CD4-positive, alpha-beta T cell treated with Interleukin-17A for 4 hours (primary cell): Measurements from ENCODE around the gene PFKL.
A peak's percentile ranks its signal among the peaks of the same experiment; 100 is the strongest.
"Not testable (repeated sequence)": the region's sequence is repeated elsewhere in the genome, so short reads cannot be mapped to it uniquely, and the experiment has no call there.

Experiments
- DNase-seq: peaks from one replicate; pipeline ENCODE4 v3.0.0-alpha.2; 2020; ENCODE audit warnings: mixed read lengths

Gene PFKL

DNA sequence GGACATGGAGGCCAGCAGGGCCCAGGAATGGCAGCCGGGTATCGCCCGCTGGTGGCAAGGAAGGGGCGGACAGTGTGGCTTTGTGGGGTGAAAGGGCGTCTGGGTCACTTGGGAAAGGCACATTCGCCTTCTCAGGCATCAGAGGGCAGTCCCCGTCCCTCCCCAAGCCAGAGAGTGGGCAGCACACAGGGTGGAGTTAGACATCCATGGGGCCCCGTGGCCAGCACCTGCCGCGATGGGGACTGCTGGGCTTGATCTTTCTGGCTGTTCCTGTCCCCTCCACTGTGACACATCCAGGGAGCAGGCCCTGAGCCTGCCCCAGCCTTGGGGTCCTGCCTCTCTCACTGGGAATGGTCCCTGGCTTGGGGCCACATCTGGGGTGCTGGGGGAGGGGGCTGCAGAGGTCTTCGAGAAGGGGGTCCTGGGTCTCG is 49.6 kb downstream of the PFKL start:
- no peak for DNase-seq

- no peak for DNase-seq
These were observed 50.3 kb downstream of the PFKL start for GRCh38 chr21:44349847-44350772.

GRCh38 chr21:44350773-44351481 is 51.1 kb downstream of the PFKL start:
- no peak for DNase-seq

GRCh38 chr21:44351535-44352252 is 51.8 kb downstream of the PFKL start:
- DNase-seq = no peak

DNA sequence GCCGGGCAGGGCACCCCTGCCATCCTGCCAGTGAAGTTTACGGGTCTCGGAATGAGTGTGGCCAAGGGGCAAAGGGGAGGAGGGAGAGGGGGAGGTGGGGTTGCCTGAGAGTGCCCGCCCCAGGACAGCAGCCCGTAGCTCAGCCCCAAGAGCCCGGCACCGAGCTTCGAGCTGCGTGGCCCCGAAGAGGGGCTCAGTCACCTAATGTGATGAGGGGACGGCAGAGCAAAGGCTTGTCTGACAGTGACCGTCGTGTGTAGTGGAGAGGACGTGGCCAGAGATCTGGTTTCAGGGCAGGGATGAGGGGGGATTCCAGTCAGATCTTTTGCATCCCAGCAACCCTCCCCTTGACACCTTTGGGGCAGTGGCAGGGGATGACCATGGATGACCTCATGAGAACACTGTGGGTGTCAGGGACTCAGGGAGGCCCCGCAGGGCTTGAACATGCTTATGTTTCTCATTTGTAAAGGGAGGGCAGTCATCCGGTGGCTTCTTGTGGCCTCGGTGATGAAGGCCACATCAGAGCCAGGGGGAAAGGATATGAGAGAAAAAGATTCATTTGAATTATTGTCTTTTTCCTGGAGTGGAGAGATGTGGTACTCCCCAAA is 52.5 kb downstream of the PFKL start:
- DNase-seq = no peak

DNA sequence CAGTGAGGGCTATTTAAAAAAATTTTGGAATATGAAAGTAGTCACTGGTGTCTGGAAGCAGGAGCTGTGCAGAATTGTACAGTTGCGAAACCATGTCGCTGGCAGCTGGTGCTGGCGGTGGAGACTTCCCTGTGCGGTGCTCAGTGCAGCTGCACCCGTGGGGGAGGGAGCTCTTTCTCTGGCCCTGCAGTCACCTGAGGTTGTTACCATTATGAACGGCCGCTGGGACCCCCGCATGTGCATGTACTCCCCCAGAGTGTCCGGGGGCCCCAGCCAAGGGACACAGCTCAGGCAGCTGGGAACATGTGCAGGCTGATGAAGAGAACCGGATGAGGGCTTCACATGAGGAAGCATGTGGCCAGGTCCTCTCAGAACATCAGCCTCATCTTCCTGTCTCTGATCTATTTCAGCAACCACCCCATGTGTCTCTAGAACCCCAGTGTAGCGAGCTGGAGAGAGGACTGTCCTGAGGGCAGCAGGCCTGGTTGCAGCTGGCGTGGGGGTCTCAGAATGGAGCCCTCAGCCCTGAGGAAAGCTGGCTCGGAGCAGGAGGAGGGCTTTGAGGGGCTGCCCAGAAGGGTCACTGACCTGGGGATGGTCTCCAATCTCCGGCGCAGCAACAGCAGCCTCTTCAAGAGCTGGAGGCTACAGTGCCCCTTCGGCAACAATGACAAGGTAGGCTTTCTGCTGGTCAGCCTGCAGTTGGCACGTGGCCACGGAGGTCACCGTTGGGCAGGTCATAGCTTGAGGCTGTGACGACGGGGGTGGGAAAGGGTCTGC is 53.5 kb downstream of the PFKL start, which contains the start of gene TRPM2:
TSS of gene TRPM2 (plus strand) at position 431 of the 780 bp plus-strand sequence. CDS start at position 511, 80 bp downstream.
- peak; percentile 47 for DNase-seq

DNA sequence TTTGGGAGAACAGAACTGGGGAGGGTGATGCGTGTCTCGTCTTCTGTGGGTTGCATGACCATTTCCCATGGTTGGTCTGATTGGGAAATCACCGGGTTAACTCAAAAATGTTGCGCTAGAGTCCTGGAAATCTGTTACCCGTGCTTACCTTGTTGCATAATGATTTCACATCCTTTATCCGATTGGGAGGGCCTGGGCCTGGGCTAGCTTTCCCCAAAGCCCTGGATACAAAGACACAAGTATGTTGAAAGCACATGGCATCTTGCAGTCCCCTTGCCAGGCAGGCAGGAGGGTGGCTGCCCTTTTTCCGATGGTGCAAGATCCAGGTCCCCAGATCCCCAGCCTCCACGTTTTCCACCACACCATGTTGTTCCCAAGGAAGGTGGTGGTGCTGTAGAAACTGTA is 54.1 kb downstream of the PFKL start:
- DNase-seq = no peak

DNA sequence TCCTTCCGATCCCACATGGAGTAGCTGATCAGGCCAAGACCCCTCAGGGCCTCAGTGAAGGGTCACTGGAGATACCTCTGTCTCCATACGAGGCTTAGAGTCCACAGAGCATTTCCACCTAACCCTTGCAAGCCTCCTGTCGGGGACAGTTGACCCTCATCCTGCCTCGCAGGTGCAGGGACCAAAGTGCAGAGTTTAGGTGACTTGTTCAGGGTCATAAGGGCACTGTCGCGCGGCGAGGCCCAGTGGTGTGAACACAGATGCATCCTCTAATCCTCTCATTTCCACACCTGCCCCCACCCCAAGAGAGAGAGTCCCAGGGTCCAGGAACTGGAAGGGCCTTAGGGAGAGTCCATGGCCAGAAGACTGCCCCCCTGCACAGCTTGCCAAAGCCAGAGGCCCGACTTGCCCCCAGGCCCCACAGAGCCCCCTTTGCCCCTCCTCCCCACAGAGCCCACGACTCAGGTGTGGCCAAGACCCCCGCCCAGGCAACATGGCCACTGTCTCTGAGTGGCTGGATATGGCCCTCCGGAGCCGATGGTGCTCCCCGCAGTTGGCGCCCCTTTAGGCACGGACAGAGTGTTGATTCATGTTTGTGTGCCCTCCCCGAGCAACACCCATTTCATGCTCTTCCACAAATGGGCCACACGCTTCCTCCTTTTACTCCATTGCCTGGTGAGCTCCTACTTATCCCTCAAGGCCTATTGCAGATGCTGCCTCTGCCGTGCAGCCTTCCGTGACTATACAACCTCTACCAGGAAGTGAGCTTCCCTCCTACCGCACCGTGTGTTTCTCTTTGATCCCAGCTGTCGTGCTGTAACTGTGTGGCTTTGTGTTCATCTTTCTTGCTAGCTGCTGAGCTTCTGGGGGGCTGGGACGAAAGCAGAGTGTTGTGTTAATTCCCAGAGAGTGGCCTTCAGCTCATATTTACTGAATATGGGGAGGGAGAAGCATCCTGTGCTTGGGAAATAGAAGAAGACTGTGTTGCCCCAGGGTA is 55.2 kb downstream of the PFKL start:
- DNase-seq = peak; percentile 45

DNA sequence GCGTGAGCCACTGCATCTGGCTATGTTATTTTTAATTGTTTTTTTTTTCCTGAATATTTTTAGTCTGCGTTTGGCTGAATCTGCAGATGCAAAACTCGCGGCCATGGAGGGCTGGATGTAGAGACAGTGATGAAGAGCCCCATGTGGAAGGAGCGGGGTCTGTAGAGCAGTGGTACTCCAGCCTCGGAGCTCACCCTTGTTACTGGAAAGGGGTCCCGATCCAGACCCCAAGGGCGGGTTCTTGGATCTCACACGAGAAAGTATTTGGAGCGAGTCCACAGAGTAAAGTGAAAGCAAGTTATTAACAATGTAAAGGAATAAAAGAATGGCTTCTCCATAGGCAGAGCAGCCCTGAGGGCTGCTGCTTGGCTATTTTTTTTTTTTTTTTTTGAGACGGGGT is 56.3 kb downstream of the PFKL start:
- DNase-seq = no peak

DNA sequence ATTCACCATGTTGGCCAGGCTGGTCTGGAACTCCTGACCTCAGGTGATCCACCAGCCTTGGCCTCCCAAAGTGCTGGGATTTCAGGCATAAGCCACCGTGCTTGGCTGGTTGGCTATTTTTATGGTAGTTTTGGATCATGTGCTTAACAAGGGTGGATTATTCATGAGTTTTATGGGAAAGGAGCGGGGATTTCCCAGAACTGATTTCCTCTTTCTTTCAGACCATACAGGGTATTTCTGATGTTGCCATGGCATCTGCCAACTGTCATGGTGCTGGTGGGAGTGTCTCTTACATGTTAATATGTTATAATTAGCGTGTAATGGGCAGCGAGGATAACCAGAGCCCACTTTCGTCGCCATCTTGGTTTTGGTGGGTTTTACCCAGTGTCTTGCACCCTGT is 56.8 kb downstream of the PFKL start:
- DNase-seq = no peak

- no peak for DNase-seq
These were observed 57.4 kb downstream of the PFKL start for GRCh38 chr21:44357064-44357837.

DNA sequence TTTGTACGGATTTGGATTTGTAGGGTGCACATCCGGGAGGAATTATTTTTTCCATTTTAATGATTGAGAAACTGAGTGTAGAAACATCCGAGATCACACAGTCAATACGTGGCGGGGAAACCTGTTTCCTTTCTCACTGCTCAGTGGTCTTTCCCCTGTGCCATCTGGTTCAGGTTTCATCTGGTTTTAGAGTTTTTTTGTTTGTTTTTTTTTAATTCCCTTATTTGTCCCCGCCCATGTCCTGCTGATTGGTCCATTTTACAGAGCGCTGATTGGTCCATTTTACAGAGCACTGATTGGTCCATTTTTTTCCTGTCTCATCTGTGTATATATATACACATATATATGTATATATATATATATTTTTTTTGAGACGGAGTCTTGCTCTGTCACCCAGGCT is 59.5 kb downstream of the PFKL start:
- DNase-seq = no peak

DNA sequence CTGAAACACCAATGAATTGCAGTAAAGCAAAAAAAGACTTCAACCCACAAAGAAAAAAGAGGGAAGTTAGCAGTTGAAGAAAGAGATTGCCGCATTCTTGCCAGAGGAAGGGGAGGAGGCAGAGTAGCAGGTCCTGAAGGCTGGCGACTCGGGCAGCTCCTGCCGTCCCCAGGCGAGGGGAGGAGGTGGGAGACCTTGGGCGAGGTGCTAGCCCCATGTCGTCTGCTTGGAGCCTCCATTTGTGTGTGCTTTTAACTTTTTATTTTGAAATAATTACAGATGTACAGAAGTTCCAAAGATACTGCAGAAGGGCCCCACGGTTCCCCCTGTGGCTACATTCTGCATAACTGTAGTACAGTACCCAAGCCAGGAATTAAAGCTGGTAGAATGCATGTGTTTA is 60.3 kb downstream of the PFKL start:
- no peak for DNase-seq

GRCh38 chr21:44361903-44362302 is 62.0 kb downstream of the PFKL start:
- DNase-seq = not testable (repeated sequence)

DNA sequence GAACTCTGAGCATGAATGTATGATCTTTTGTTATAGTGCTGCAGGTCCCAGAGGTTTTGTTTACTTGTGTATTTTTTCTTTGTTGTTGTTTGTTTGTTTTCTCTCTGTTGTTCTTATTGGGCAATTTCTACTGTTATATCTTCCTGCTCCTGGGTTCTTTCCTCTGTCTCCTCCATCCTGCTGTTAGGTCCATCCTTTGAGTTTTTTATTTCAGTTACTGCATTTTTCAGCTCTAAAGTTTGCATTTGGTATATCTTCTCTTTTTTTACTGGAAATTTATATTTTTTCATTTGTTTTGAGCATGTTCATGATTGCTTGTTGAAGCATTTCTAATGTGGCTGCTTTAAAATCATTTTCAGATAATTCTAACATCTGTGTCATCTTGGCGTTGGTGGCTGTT is 63.4 kb downstream of the PFKL start:
- DNase-seq = no peak

- no peak for DNase-seq
These were observed 64.5 kb downstream of the PFKL start for GRCh38 chr21:44364151-44365053.

DNA sequence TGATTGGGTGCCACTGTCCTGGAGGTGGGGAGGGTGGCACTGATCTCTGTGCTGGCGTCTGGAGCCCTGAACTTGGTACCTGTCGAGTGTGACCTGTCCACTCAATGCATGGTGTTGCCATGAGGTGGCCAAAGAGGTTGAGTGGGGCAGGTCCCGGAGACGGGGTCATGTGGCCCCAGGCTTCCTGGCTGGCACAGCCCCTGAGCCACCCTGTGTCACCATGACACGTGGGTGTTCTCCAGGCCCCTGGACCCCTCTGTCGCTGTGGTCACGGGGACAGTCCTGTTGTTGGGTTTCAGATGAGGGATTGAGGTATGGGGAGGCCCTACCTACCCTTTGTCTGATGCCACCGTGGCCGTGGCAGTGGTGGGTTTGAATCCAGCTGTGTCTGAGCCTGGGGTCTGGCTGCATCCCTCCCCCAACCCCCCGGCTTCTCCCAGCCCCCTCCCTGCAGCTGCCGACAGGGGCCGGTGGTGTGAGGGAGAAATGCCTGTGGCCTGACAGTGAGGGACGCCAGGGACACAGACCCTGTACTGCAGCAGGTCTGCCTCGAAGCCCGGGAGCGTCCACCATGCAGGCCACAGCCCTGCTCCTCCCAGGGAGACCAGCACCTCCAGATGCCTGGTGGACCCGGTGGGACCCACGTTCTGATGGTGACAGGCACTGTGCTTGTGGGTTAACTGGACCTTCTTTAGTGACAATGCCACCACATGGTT is 65.6 kb downstream of the PFKL start:
- no peak for DNase-seq

DNA sequence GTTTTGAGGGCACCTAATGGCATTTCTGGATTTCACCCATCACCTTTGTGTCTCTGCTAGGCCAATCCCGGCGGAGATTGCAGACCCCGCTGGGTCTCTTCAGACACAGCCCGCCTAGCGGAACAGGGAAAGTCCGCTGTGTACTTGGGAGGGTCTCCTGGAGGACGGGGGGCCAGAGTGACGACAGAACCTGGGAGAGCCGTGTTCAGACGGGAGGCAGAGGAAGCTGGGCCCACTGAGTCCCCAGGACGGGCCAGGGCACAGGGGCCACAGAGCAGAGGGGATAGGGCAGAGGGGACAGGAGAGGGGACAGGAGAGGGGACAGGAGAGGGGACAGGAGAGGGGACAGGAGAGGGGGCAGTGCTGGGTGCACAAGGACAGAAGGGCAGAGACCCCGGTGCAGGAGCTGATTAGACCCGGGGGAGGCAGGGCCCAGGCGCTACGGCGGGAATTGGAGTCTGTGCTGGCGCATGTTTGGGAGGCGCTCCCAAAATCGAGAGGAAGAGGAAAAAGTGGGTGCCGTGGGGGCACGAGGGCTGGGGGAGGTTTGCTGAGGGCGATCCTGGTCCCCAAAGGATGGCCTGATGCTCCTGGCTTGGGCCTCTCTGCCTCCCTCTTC is 66.2 kb downstream of the PFKL start:
- DNase-seq = no peak
